Limb (tissue), 2 donors: ENCODE measurements around the gene PPWD1.

Experiments
- DNase-seq, 2 donors: peaks; one replicate each; pipeline ENCODE4 v3.0.0-alpha.2; 2016; ENCODE audit errors: extremely low spot score in 2 of 2

Gene PPWD1

GRCh38 chr5:65623482-65623881 lies 60.4 kb downstream of the PPWD1 start:
- no peak for DNase-seq

GRCh38 chr5:65624025-65624570 lies 61.0 kb downstream of the PPWD1 start, which contains the start of gene TRIM23:
TRIM23 (minus strand) TSS chr5:65624333; CDS start chr5:65624274, 59 bp downstream.
- peak; percentile 92 to 96 for DNase-seq

GRCh38 chr5:65624571-65625555 lies 61.8 kb downstream of the PPWD1 start, which contains the start of the genes SHLD3 and TRAPPC13:
SHLD3 (plus strand) TSS chr5:65625027; CDS start chr5:65629588, 4,561 bp downstream.
TRAPPC13 (plus strand) TSS chr5:65625027; CDS start chr5:65625061, 34 bp downstream.
- peak; percentile 87 to 94 for DNase-seq

- DNase-seq: no peak
Measured at GRCh38 chr5:65625743-65626142, 62.6 kb downstream of the PPWD1 start.

- DNase-seq: no peak
Measured at GRCh38 chr5:65630981-65631380, 67.9 kb downstream of the PPWD1 start.
